HepG2 (cell line): ENCODE data around the gene HOXA5. TPM values are rescaled to one million over a fixed set of nuclear protein-coding genes. Genes with fewer than 3 reads are reported as not detected.
A peak's percentile ranks its signal among the peaks of the same experiment; 100 is the strongest.

Source experiments
- ATF4 ChIP-seq, 2 experiments: fragments of 450-650 bp in 1 of 2; sonication (generic) in 1 of 2; formaldehyde crosslinking; IDR thresholded peaks; 2 replicates each; pipeline versions ENCODE4 v1.5.0 to v1.8.0; 2020 to 2022; ENCODE audit warnings: mild to moderate bottlenecking in 1 of 2, missing genetic modification reagents in 1 of 2
- ATF7-NPFF ChIP-seq: sonication (generic); formaldehyde crosslinking; IDR thresholded peaks from 2 replicates; pipeline ENCODE4 v1.8.1; 2023; ENCODE audit warnings: mild to moderate bottlenecking, low read depth, missing genetic modification reagents, moderate library complexity
- DMAP1 ChIP-seq: IDR thresholded peaks from 2 replicates; pipeline ENCODE4 v1.6.1; 2016
- FOXK2 ChIP-seq: fragments of 450-650 bp; IDR thresholded peaks from 2 replicates; pipeline ENCODE4 v1.6.1; 2016
- HINFP ChIP-seq: sonication (generic); formaldehyde crosslinking; IDR thresholded peaks from 2 replicates; pipeline ENCODE4 v1.4.0; 2020; ENCODE audit warnings: low read depth, mild to moderate bottlenecking, missing genetic modification reagents
- HMGA1 ChIP-seq: sonication (generic); formaldehyde crosslinking; conservative IDR thresholded peaks from 2 replicates; pipeline ENCODE4 v1.4.0; 2020; ENCODE audit warnings: missing genetic modification reagents
- IRF1 ChIP-seq: sonication (generic); formaldehyde crosslinking; IDR thresholded peaks from 2 replicates; pipeline ENCODE4 v1.4.0; 2020; ENCODE audit warnings: low read depth, mild to moderate bottlenecking, missing genetic modification reagents
- PHF8 ChIP-seq: sonication (generic); formaldehyde crosslinking; IDR thresholded peaks from 2 replicates; pipeline ENCODE4 v1.5.0; 2020; ENCODE audit warnings: missing genetic modification reagents
- ZKSCAN8 ChIP-seq: IDR thresholded peaks from 2 replicates; pipeline ENCODE4 v1.6.1; 2016; ENCODE audit warnings: borderline replicate concordance, missing genetic modification reagents, missing compliant biosample characterization
- ZNF143 ChIP-seq: sonication (generic); formaldehyde crosslinking; IDR thresholded peaks from 2 replicates; pipeline ENCODE4 v1.4.0; 2020; ENCODE audit warnings: missing genetic modification reagents
- ZNF383 ChIP-seq: sonication (generic); formaldehyde crosslinking; IDR thresholded peaks from 2 replicates; pipeline ENCODE4 v1.4.0; 2020; ENCODE audit warnings: missing genetic modification reagents, mild to moderate bottlenecking, borderline replicate concordance
- ZNF512B ChIP-seq: sonication (generic); formaldehyde crosslinking; IDR thresholded peaks from 2 replicates; pipeline ENCODE4 v1.5.1; 2020; ENCODE audit warnings: missing genetic modification reagents, mild to moderate bottlenecking, borderline replicate concordance
- ZNF572 ChIP-seq: sonication (generic); formaldehyde crosslinking; IDR thresholded peaks from 2 replicates; pipeline ENCODE4 v1.5.1; 2020; ENCODE audit warnings: mild to moderate bottlenecking, missing genetic modification reagents
- ZNF704 ChIP-seq: sonication (generic); formaldehyde crosslinking; IDR thresholded peaks from 2 replicates; pipeline ENCODE4 v1.8.1; 2023; ENCODE audit warnings: mild to moderate bottlenecking, inconsistent platforms, moderate library complexity, missing genetic modification reagents, borderline replicate concordance
- ZUFSP ChIP-seq: sonication (generic); formaldehyde crosslinking; IDR thresholded peaks from 2 replicates; pipeline ENCODE4 v1.9.0; 2021; ENCODE audit warnings: missing genetic modification reagents, mild to moderate bottlenecking, borderline replicate concordance
- polyA plus RNA-seq, 8 experiments: library from polyadenylated mRNA; depleted of rRNA in 3 of 8; stranded (reverse) in 7 of 8; unstranded in 1 of 8; fragments of >200 nt; fragmentation: Illumina TruSeq in 4 of 8; extraction: Trizol in 4 of 8; gene quantifications; 2 replicates each; pipeline versions ENCODE4 v1.2.1 to v1.2.3, GENCODE V29; 2011 to 2016; ENCODE audit warnings: low read depth in 4 of 8, missing spikeins in 1 of 8, mixed read lengths in 1 of 8; ENCODE audit not compliant: insufficient read depth in 1 of 8
- total RNA-seq, 5 experiments: library from RNA; depleted of rRNA; stranded (reverse); fragments of >200 nt; fragmentation: Illumina TruSeq; extraction: Trizol; gene quantifications; 2 replicates each; pipeline ENCODE4 v1.2.3, GENCODE V29; 2016; ENCODE audit warnings: low read depth in 1 of 5

The HOXA5 gene
- total and polyA plus RNA-seq, 2 of the 13 experiments (the other 11 are each of a cell fraction or from before 2014, with no cell fraction given): 3.2 to 3.6 TPM

- TF ChIP-seq ZNF512B (CRISPR knock-in tag): 0 out of 2 replicates have a peak, but pooled peaks have one; percentile 9
- no peak for TF ChIP-seq ZUFSP (CRISPR knock-in tag)
- no peak for TF ChIP-seq ZNF572 (CRISPR knock-in tag)
- TF ChIP-seq ZNF143 (CRISPR knock-in tag): no peak
- TF ChIP-seq HMGA1 (CRISPR knock-in tag): no peak
- no peak for TF ChIP-seq ATF4 (CRISPR knock-in tag; IDR thresholded peaks at IDR 0.05)
- peak; percentile 86 for TF ChIP-seq PHF8
- TF ChIP-seq HINFP (CRISPR knock-in tag): no peak
- no peak for TF ChIP-seq FOXK2
- TF ChIP-seq ZKSCAN8 (CRISPR knock-in tag): no peak
- TF ChIP-seq IRF1 (CRISPR knock-in tag): no peak
- no peak for TF ChIP-seq ZNF383
- TF ChIP-seq ATF7-NPFF: peak; percentile 61; the same call in 1 of the 2 replicates
- peak; percentile 61; the same call in 1 of the 2 replicates for TF ChIP-seq ZNF704 (CRISPR knock-in tag)
- peak; percentile 17; the same call in 1 of the 2 replicates for TF ChIP-seq DMAP1 (CRISPR knock-in tag)
Observed at GRCh38 chr7:27150568-27151340, 7.3 kb upstream of the HOXA5 start (continued).
